Esophagus squamous epithelium (tissue), 4 donors: Measurements from ENCODE around the gene IMPG2.

Experiments used
- CTCF ChIP-seq, 6 experiments: fragments of 450-650 bp in 4 of 6; fragments of 200-600 bp in 2 of 6; sonication (generic) in 2 of 6; IDR thresholded peaks; one replicate each; pipeline ENCODE4 v1.5.1; 2016 to 2019; ENCODE audit warnings: antibody characterized with exemption in 6 of 6, mild to moderate bottlenecking in 4 of 6, moderate library complexity in 4 of 6
- POLR2A ChIP-seq, 4 donors: fragments of 450-650 bp; IDR thresholded peaks; one replicate each; pipeline ENCODE4 v1.6.1; 2017; ENCODE audit warnings: antibody characterized with exemption in 4 of 4, mild to moderate bottlenecking in 4 of 4, moderate library complexity in 3 of 4

GRCh38 chr3:101249522-101249921, 70.9 kb downstream of the IMPG2 start:
- TF ChIP-seq CTCF (IDR thresholded peaks at IDR 0.05) (no peak), POLR2A (IDR thresholded peaks at IDR 0.05) (no peak)
